H4 (cell line): ENCODE results near the gene FARSA. TPM values are rescaled to one million over a fixed set of nuclear protein-coding genes. Genes with fewer than 3 reads are reported as not detected.
A peak's percentile ranks its signal among the peaks of the same experiment; 100 is the strongest.
"Not testable (repeated sequence)": the region's sequence is repeated elsewhere in the genome, so short reads cannot be mapped to it uniquely, and the experiment has no call there.

ENCODE experiments used
- DNase-seq: peaks from one replicate; pipeline ENCODE4 v3.0.0-alpha.2; 2015; ENCODE audit warnings: low spot score
- total RNA-seq: library from RNA; depleted of rRNA; stranded (reverse); fragments of >200 nt; shearing (Covaris generic); gene quantifications from 2 replicates; pipeline ENCODE4 v1.2.3, GENCODE V29; 2014; rRNA removed

FARSA gene
- total RNA-seq: 59.4 and 90.9 TPM in 2 replicates

- peak; percentile 91 for DNase-seq
These were observed at the start of gene FARSA for GRCh38 chr19:12933287-12934072. Gene FARSA (minus strand): TSS chr19:12933711. CDS start chr19:12933696, 15 bp downstream.

DNA sequence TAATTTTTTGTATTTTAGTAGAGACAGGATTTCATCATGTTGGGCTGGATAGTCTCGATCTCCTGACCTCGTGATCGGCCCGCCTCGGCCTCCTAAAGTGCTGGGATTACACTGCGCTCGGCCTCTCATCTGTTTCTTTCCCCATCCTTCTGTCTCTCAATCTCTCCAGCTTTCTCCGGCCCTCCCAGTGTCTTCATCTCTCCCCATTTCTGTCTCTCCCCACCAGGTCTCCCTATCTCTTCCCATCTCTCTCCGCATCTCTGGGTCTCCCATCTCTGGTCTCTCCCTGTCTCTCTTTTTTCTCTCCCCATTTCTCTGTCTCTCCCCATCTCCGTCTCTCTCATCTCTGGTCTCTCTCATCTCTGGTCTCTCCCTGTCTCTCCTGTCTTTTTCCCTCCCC, 49.6 kb upstream of the FARSA start:
- DNase-seq: no peak

- no peak for DNase-seq
These were observed 49.1 kb upstream of the FARSA start for GRCh38 chr19:12982648-12983047.

GRCh38 chr19:12979974-12980373, 46.5 kb upstream of the FARSA start:
- no peak for DNase-seq

DNA sequence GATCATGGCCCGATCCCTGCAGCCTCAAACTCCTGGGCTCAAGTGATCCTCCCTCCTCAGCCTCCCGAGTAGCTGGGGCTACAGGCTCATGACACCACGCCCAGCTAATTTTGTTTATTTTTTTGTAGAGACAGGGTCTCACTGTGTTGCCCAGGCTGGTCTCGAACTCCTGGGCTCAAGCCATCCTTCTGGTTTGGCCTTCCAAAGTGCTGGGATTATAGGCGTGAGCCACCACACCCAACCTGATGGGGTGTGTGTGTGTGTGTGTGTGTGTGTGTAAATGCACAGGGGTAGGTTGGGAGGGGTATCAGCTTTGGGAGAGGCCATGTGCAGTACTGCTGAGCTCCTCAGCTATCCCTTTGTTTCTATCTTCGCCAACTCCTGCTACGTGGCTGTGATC, 42.6 kb upstream of the FARSA start:
- not testable (repeated sequence) for DNase-seq

- no peak for DNase-seq
These were observed 41.8 kb upstream of the FARSA start for GRCh38 chr19:12975221-12975741.

DNA sequence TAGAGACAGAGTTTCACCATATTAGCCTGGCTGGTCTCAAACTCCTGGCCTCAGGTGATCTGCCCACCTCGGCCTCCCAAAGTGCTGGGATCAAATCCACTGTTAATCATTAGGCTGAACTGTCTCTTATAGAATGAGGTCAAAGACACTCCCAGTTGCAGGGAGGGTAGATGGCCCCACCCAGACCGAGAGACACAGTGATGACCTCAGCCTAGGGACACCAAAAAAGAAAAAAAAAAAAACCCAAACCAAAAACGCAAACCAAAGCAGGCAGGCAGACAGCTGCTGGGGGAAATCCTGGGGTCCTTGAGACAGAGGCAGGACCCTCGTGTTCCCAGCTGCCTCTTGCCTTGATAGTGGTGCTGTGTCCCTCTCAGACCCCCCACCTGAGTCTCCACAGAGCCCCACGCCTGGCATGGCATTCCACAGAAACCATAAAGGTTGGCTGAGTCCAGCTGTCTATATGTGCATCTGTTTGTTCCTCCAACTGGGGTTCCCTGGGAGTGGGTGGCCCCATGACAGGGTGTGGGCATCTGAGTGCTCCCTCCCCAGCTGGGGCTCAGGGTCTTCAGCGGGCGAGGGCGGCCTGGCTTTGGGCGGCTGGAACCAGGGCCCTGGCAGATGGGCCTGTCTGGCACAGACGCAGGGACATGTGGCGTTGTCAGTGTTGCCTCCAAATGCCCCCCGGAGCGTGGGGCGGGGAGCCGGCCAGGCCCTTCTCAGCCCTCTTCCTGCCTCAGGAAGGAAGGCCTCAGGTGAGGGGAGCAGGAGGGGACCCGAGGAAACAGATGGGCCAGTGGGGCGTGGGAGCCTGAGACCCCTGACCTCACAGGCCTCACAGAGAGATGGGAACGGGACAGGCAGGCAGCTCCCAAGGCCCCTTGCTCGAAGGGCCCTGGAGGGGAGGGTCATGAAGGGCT, 41.0 kb upstream of the FARSA start:
- DNase-seq: no peak

DNA sequence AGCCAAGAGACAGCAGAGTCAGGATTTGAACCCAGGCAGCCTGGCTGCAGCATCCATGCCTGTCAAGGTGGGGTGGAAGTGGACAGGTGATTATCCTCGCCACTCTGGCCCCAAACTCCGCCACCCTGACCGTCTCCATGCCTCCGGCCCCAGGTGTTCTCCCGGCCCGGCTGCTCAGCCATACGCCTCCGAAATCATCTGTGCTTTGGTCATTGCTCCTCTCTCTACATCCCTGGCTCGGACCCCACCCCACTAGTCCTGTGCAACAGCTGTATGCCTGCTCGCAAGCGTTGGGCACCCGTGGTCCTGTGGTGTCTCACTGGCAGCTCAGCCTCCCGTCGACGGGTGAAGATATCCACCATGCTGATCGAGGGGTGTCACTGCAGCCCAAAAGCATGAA, 39.7 kb upstream of the FARSA start:
- DNase-seq: no peak

DNA sequence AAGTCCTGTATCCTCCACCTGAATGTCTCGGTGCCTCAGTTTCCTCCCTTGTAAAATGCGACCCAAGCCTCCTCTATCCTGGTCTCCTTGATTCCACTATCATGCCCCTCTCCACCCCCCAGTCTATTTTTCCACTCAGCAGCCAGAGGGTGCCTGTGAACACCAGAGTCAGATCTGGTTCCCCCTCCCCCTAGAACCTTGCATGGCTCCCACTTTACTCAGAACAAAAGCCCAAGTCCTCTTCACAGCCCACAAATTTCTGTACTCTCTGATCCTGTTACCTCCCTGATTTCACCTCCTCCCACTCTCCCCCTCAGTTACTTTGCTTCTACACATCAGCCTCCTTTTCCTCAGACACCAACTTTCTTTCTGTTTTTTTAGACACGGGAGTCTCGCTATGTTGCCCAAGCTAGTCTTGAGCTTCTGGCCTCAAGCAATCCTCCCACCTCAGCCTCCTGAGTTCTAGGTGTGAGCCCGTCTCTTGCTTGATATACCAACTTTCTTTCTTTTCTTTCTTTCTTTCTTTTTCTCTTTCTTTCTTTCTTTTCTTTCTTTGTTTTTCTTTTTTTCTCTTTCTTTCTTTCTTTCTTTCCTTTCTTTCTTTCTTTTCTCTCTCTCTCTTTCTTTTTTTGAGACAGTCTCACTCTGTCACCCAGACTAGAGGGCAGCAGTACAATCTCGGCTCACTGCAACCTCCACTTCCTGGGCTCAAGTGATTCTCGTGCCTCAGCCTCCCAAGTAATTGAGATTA, 36.7 kb upstream of the FARSA start:
- no peak for DNase-seq

DNA sequence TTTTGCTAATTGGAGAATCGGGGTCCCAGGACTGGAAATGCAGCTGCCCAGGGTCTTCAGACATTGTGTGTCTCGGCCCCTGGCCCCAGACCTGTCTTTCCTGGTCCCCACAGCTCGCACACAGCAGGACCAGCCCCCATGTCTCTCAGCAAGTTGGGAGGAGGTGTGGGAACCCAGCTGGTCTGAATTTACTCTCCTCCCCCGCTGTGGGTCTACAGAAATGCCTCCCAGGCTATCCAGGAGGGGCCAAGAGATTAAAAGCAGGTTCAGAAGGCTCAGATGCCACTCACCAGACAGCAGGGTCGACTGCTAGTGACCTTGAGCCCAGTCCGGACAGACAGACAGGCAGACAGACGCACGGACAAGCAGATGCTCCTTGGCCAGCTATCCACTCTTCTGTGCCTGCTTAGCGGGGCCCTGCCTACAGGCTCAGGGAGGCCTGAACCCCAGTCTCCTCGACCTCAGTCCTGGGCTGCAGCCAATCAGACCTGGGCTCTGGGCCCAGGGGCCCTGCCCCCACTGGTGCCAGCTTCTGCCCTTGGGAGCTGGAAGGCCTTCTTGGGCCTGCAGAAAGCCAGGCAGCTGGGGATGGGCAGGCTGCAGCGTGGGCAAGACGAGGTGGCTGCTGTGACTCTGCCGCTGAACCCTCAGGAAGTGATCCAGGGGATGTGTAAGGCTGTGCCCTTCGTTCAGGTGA, 35.9 kb upstream of the FARSA start, which contains the start of gene DAND5:
DAND5 (plus strand) TSS at position 285 of the 697 bp plus-strand sequence; CDS start at position 370, 85 bp downstream.
- DNase-seq: no peak

- DNase-seq: no peak
These were observed 34.4 kb upstream of the FARSA start for GRCh38 chr19:12967907-12968306.

- no peak for DNase-seq
These were observed 32.3 kb upstream of the FARSA start for GRCh38 chr19:12965812-12966135.

DNA sequence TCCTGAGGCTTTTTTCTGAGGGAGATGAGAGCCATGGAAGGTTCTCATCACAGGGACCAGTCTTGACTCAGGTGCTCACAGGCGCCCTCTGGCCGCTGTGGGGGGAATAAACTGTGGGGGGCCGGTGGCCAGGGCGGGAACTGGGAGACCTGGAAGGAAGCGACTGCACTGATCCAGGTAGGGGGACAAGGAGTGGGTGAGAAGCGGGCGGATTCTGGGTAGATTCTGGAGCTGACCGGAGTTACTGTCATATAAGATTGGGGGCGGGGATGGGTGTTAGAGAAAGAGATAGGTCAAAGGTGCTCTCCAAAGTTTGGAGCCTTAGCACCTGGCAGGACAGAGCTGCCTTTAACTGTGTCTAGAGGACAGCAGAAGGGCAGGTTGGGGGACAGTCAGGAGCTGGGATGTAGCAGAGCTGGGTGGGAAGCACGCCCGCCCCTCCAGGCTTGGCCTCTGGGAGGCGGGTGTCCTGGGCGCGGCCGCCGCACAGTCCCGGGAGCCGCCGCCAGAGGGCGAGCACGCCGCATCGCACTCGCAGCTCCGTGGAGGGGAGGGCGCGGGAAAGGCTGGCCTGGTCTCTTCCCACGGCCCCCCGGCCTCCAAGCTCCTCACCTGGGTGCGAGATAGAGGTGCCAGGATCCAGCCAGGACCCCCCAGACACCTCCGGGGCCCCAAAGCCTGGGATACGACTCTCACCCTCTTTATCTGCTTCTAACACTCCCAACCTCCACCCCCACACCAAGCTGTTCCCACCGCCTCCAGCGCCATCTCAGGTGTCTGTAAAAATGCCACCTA, 31.7 kb upstream of the FARSA start:
- peak; percentile 65 for DNase-seq

- DNase-seq: no peak
These were observed 26.0 kb upstream of the FARSA start for GRCh38 chr19:12959481-12959880.

- DNase-seq: not testable (repeated sequence)
These were observed 24.0 kb upstream of the FARSA start for GRCh38 chr19:12957389-12957952.

DNA sequence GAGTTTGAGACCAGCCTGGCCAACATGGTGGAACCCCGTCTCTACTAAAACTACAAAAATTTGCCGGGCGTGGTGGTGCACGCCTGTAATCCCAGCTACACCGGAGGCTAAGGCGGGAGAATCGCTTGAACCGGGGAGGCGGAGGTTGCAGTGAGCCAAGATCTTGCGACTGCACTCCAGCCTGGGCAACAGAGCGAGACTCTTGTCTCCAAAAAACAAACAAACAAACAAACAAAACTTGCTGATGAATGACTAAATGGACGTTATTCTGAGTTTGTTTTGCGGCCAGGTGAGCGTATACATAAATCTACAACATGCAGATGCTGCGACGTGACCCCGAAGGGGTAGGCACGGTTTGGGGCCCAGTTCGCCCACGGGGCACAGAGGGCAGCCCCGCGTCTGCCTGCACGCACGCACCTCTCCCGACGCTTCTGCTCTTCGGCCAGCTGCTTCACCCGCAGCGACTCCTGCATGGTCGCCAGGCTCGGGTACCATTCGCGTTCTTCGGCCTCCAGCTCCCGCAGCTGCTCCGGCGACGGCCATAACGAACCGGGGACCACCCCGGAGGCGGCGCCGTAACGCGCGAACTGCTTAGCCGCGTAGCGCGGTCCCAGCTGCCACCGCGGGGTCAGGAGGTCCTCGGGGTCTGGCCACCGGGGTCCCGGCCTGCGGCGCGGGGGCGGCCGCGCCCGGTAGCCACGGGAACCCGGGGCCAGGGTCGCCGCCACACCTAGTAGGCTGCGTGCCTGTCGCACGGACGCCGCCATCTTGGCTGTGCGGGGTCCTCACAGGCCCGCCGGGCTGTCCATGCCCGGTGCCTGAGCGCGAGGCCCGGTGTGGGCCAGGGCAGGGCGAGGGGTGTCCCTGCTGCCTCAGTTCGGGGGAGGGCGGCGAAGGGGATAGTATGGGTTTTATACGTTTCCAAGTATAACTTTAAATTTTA, 23.2 kb upstream of the FARSA start, which contains the start of gene GADD45GIP1:
GADD45GIP1 (minus strand) TSS at position 778 of the 943 bp plus-strand sequence; CDS start at position 767, 11 bp downstream.
- DNase-seq: peak; percentile 75

DNA sequence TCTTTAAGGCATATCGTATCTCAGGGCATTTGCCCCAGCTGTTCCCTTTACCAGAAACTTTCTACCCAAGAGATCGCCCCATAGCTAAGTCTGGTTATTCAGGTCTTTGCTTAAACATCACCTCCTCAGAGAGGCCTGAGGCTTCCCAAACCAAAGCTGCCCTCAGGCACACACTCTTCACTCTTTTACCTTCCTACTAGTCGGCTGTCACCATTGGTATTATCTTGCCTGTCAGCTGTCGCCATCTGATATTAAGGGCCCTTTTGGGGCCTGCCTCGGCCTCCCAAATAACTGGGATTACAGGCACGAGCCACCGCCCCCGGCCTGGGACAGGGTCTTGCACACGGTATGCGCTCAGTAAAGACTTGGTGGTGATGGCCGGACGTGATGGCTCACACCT, 22.5 kb upstream of the FARSA start:
- no peak for DNase-seq

GRCh38 chr19:12955575-12955974, 22.1 kb upstream of the FARSA start:
- not testable (repeated sequence) for DNase-seq

DNA sequence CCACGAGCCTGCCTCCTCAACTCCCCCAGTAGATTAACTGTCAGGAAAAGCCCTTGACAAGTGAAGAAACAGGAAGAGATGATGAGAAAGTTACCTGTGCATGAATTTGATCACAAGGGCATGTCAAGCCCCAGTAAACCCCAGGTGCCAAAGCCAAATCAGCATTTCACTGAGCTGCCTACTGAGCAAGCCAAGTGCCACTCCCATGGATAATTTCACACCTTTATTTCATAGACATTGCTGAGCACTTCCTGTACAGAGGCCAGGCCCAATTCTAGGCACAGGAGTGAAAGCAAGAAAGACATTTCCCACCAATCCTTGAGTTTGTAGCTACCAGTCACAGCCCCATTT, 21.1 kb upstream of the FARSA start:
- no peak for DNase-seq
